ENCODE results near the gene IGFALS.
"Not testable (repeated sequence)": the region's sequence is repeated elsewhere in the genome, so short reads cannot be mapped to it uniquely, and the experiment has no call there.

The IGFALS gene

GRCh38 chr16:1817716-1818115, 24.2 kb upstream of the IGFALS start:
- DNase-seq: no peak

GRCh38 chr16:1817276-1817589, 23.7 kb upstream of the IGFALS start:
- DNase-seq: no peak

- DNase-seq: no peak
These were observed 23.1 kb upstream of the IGFALS start for GRCh38 chr16:1816396-1817275.

GRCh38 chr16:1815461-1815860, 22.0 kb upstream of the IGFALS start:
- no peak for DNase-seq

DNA sequence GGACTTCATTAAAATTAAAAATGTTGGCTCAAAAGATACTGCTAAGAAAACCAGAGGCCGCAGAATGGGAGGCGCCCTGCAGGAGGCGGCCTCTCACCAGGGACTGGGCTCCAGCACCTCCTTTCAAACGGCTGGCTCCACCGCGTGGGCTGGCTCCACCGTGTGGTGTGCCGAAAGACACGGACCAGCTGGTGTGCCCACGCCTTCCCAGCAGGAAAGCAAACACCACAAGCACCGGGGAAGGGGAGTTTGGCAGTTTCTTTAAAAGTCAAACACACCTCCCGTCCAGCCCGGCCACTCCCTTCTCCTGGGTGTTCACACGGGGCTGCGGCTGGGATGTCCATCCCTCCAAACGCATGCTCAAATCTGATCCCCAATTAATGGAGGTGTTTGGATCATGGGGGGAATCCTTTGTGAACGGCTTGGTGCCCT, 19.2 kb upstream of the IGFALS start:
- DNase-seq: no peak

DNA sequence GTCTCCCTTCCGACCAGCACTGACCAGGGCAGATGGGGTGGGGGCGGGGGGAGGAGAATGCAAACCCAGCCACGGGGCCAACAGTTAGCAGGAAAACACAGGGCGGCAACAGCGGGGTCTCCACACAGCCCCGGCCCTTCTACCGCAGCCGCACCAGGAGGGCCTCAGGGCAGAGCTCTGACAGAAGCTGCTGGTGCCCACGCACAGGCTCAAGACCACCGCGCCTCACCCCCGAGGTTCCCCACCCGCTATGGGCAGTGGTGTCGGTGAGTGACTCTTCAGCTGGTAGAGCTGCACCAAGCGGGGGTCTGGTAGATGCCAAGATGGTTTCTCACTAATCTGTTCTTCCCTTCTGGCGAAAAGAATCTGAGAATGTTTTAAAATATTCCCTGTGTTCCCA, 17.0 kb upstream of the IGFALS start:
- DNase-seq: no peak

DNA sequence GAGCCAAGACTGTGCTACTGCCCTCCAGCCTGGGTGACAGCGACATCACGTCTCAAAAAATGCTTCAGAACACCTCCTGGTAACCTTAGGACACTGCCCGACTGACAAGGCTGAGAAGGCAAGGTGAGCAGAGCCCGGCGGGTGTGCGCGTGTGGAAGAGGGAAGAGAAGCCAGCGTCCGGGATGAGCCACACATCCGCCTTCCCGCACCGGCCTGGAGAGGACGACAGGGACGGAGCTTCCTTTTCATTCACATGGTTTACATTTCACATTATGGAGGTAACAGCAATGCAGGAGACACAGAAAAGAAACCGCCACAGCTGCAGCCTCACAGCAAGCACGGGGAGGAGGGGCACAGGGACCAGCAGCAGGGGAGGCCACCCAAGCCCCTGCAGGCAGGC, 16.6 kb upstream of the IGFALS start:
- DNase-seq: no peak

- no peak for DNase-seq
These were observed 15.8 kb upstream of the IGFALS start for GRCh38 chr16:1809281-1809801.

GRCh38 chr16:1808691-1809090, 15.2 kb upstream of the IGFALS start:
- DNase-seq: no peak

DNA sequence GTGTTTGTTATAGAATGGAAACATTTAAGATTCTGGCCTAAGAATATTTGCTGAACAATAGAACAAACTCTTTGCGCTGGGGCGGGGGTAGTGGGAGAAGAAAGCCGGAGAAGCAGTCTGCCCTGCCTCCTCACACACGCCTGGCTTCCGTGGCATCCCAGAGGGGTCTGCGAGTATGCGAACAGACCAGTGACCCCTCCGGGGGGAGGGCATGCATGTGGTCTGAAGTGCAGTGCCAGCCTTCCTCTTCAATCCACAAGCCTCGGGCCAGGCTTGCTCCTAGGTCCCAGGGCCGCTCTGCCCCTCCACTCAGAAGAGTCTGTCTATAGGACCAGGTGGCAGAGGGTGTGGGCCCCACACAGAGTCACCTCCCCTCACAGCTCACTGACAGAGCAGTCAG, 14.1 kb upstream of the IGFALS start:
- DNase-seq: no peak

- DNase-seq: no peak
These were observed 7.2 kb upstream of the IGFALS start for GRCh38 chr16:1800701-1801100.

- DNase-seq: not testable (repeated sequence)
These were observed 5.8 kb upstream of the IGFALS start for GRCh38 chr16:1799263-1799662.

DNA sequence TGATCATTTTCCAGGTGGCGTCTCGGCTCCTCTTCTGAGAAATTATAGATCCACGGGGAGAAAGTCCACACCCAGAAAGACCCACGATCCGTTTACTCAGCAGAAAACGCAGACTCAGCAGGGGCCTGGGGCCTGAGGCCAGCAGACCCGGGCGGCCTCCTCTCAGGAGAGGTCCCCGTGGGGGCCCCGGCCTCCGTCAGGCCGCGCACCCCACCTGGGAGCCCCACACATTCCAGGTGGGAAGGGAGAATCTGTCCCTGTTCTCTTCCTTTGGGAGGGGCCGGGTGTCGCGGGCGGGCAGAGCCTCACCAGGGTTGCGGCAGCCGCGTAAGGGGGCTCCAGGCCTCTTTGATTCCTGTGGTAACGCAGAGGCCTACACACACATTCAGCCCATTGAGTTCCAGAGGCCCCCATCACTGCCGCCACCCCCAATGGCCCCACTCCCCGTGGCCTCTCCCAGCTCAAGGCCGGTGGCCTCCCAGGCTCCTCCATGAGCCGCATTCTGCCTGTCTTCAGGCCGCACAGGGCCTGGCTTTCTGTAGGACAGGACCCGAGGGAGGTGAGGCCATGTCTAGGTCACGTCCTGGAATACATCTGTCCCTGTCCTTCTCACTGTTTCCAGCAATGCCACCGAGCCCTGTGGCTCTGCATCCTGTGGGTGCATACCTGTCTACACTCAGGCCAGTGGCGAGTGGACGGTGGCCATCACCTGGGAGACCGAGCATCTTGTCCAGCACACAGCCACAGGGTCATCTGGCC, 1.6 kb upstream of the IGFALS start:
- no peak for DNase-seq

- DNase-seq: no peak
These were observed 841 bp upstream of the IGFALS start for GRCh38 chr16:1794221-1794871.

DNA sequence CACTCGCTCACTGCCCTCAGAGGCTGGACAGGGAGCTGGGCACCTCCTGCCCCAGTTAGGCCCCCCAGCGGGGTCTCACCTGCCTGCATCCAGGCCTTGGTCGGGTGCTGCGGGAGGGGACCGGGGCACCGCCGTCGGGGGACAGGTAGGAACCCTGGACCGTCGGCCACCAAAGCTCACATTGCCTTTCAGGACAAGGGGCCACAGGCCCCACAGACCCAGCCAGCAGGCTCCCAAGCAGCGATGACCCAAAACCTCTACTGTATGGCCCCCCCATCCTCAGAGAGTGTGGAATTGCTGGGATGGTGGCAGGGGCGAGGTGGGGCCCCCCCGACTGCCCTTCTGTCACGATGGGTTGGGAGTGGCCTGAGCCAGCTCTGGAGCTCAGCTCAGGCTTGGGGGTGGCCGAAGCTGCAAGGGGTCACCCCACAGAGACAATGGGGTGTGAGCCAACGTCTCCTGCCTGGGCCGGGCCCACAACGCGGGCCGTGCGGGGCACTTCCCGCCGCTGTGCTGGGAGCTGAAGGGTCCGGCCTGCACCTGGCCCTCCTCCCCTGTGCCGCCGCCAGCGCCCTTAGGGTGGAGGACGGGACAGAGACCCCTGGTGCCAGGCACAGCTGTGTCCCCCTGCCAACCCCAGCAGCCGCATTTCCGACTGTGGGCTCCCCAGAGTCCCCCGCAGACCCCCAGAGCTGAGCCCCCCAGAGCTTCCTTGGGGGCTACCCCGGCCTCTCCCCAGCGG, 498 bp downstream of the IGFALS start:
- no peak for DNase-seq

DNA sequence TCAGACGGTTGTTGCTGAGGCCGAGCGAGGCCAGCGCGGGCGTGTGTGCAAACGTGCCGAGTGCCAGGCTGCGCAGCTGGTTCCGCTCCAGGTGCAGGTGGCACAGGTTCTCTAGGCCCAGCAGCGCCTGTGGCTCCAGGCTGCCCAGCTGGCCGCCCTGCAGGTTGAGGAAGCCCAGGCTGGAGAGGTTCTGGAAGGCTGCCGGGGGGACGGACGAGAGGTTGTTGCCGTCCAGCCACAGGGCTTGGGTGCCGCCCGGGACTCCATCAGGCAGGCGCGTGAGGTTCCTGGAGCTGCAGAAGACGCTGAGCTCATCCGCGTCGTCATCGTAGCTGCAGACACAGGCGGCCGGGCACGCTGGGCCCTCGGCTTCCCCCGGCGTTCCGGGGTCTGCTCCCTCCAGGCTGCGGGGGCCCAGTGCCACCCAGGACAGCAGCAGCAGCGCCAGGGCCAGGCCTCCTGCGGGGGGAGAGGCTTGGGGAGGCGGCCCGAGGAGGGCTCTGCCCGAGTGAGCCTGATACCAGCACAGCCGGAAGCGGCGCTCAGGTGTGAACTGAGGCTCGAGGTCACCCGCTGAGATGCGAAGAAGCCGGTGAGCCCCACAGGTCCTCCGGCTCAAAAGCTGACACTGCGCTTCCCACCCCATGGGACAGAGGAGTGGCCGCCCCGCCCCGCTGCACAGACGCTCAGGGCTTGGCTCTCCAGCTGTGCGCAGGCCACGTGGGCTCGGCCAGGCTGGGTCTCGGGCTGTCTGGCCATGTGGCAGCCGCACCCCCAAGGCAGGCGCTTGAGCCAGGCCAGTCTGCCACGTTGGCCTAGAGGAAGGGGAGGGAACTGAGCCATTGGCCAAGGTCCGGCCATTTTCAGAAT, 1.3 kb downstream of the IGFALS start:
- no peak for DNase-seq

GRCh38 chr16:1791256-1791942, 2.1 kb downstream of the IGFALS start:
- DNase-seq: no peak

- DNase-seq: no peak
These were observed 2.8 kb downstream of the IGFALS start for GRCh38 chr16:1790611-1791255.

- no peak for DNase-seq
These were observed 3.3 kb downstream of the IGFALS start for GRCh38 chr16:1790261-1790610.

- DNase-seq: no peak
These were observed 3.9 kb downstream of the IGFALS start for GRCh38 chr16:1789643-1790045.

DNA sequence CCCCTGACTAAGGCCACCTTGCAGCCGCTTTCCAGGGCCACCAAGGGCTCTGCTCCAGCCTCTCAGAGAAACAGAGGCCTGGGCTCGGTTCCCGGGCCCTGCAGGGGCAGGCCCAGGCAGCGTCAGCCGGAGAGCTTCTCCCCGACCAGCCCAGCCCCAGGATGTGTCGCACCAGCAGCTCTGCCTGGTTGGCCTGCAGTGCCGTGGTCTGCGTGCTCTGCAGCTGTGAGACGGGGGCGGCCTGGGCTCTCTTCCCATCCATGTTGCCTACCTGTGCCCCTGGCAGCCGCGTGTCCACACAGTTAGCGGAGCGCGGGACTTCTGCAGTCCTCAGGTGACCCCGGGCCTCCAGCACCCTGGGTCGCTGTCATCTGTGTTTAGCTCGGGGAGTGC, 4.8 kb downstream of the IGFALS start:
- DNase-seq: no peak
